K562 (cell line): ENCODE results near the gene HSD11B1. TPM values are rescaled to one million over a fixed set of nuclear protein-coding genes. Genes with fewer than 3 reads are reported as not detected.
A peak's percentile ranks its signal among the peaks of the same experiment; 100 is the strongest.

ENCODE experiments used
- ATF4 ChIP-seq: fragments of 450-650 bp; formaldehyde crosslinking; IDR thresholded peaks from 2 replicates; pipeline ENCODE4 v1.4.0; 2022; ENCODE audit warnings: mild to moderate bottlenecking, moderate library complexity
- CTBP1 ChIP-seq: fragments of 450-650 bp; IDR thresholded peaks from 2 replicates; pipeline ENCODE4 v1.6.1; 2016; ENCODE audit warnings: borderline replicate concordance
- CTCFL ChIP-seq: IDR thresholded peaks from 2 replicates; pipeline ENCODE4 v1.6.1; 2011; ENCODE audit warnings: borderline replicate concordance, low read depth, mild to moderate bottlenecking, moderate library complexity, low read length; ENCODE audit not compliant: insufficient read depth, poor library complexity, severe bottlenecking
- ETS2 ChIP-seq: IDR thresholded peaks from 2 replicates; pipeline ENCODE4 v1.6.1; 2016; ENCODE audit warnings: borderline replicate concordance, missing genetic modification characterization, mild to moderate bottlenecking, moderate library complexity, missing compliant biosample characterization; ENCODE audit not compliant: poor library complexity, severe bottlenecking
- FOXO4 ChIP-seq: fragments of 450-650 bp; formaldehyde crosslinking; IDR thresholded peaks from 2 replicates; pipeline ENCODE4 v1.4.0; 2020; ENCODE audit warnings: mild to moderate bottlenecking, moderate library complexity
- HMBOX1 ChIP-seq: sonication (generic); IDR thresholded peaks from 2 replicates; pipeline ENCODE4 v1.6.1; 2016
- NRF1 ChIP-seq, 2 experiments: fragments of 450-650 bp; IDR thresholded peaks in 1 of 2; conservative IDR thresholded peaks in 1 of 2; 2 replicates each; pipeline ENCODE4 v1.6.1; 2014; ENCODE audit warnings: mild to moderate bottlenecking in 2 of 2
- SMAD3 ChIP-seq: fragments of 450-650 bp; formaldehyde crosslinking; conservative IDR thresholded peaks from 2 replicates; pipeline ENCODE4 v1.4.0; 2020; ENCODE audit warnings: mild to moderate bottlenecking
- STAT5B ChIP-seq: fragments of 250-450 bp; sonication (Bioruptor Pico); IDR thresholded peaks from 2 replicates; pipeline ENCODE4 v1.8.0; 2021; ENCODE audit warnings: mild to moderate bottlenecking, inconsistent platforms
- ZBTB12 ChIP-seq: fragments of 250-450 bp; sonication (Bioruptor Pico); IDR thresholded peaks from 2 replicates; pipeline ENCODE4 v1.4.0; 2020
- ZKSCAN1 ChIP-seq: fragments of 150-350 bp; IDR thresholded peaks from 2 replicates; pipeline ENCODE4 v1.6.1; 2016; ENCODE audit warnings: low read depth, low read length
- ZNF764 ChIP-seq: fragments of 250-450 bp; sonication (Bioruptor Pico); IDR thresholded peaks from 2 replicates; pipeline ENCODE4 v1.4.0; 2020; ENCODE audit warnings: low read depth, mild to moderate bottlenecking, moderate library complexity
- polyA plus RNA-seq, 8 experiments: library from polyadenylated mRNA; depleted of rRNA in 4 of 8; stranded (reverse) in 5 of 8; unstranded in 3 of 8; fragments of >200 nt; fragmentation: Nextera tagmentation in 2 of 8; fragmentation: Illumina TruSeq in 1 of 8; extraction: Ambion mirVana in 2 of 8; extraction: Trizol in 1 of 8; gene quantifications; 2 replicates each; pipeline versions ENCODE4 v1.2.1 to v1.2.3, GENCODE V29; 2011 to 2014; ENCODE audit warnings: inconsistent platforms in 1 of 8, missing spikeins in 1 of 8
- total RNA-seq, 7 experiments: library from RNA; depleted of rRNA in 6 of 7; stranded (reverse); fragments of >200 nt in 6 of 7; fragmentation: Illumina TruSeq in 2 of 7; extraction: Trizol in 2 of 7; gene quantifications; 2 replicates each; pipeline versions ENCODE4 v1.2.1 to v1.2.3, GENCODE V29; 2011 to 2021; ENCODE audit warnings: low replicate concordance in 1 of 7
- TF ChIP-seq, protein P1 (sequence below): fragments of 250-450 bp; sonication (Bioruptor Pico); IDR thresholded peaks from 2 replicates; pipeline ENCODE4 v1.5.0; 2021; ENCODE audit warnings: mild to moderate bottlenecking, moderate library complexity
- TF ChIP-seq, protein P2 (sequence below): fragments of 450-650 bp; IDR thresholded peaks from 2 replicates; pipeline ENCODE4 v1.6.1; 2016; ENCODE audit warnings: missing biosample characterization, missing genetic modification characterization

The HSD11B1 gene
- total and polyA plus RNA-seq, 9 of the 15 experiments (the other 6 are each of a cell fraction or from before 2014, with no cell fraction given) = 0.04 to 0.16 TPM; not detected in 7

GRCh38 chr1:209746451-209747165 lies 42.0 kb downstream of the HSD11B1 start (continued):
- TF ChIP-seq CTCFL (no peak), SMAD3 (CRISPR knock-in tag) (no peak), ATF4 (CRISPR knock-in tag) (peak; percentile 91), FOXO4 (no peak), ZNF764 (CRISPR knock-in tag) (no peak), ZBTB12 (no peak), STAT5B (no peak), NRF1 (conservative IDR thresholded peaks at IDR 0.05 in 1 of 2, IDR thresholded peaks at IDR 0.05 in 1 of 2) (no peak), ETS2 (no peak), CTBP1 (peak; percentile 83; the same call in 1 of the 2 replicates), ZKSCAN1 (no peak), HMBOX1 (0 out of 2 replicates have a peak, but pooled peaks have one; percentile 18)
- TF ChIP-seq, protein P1, sequence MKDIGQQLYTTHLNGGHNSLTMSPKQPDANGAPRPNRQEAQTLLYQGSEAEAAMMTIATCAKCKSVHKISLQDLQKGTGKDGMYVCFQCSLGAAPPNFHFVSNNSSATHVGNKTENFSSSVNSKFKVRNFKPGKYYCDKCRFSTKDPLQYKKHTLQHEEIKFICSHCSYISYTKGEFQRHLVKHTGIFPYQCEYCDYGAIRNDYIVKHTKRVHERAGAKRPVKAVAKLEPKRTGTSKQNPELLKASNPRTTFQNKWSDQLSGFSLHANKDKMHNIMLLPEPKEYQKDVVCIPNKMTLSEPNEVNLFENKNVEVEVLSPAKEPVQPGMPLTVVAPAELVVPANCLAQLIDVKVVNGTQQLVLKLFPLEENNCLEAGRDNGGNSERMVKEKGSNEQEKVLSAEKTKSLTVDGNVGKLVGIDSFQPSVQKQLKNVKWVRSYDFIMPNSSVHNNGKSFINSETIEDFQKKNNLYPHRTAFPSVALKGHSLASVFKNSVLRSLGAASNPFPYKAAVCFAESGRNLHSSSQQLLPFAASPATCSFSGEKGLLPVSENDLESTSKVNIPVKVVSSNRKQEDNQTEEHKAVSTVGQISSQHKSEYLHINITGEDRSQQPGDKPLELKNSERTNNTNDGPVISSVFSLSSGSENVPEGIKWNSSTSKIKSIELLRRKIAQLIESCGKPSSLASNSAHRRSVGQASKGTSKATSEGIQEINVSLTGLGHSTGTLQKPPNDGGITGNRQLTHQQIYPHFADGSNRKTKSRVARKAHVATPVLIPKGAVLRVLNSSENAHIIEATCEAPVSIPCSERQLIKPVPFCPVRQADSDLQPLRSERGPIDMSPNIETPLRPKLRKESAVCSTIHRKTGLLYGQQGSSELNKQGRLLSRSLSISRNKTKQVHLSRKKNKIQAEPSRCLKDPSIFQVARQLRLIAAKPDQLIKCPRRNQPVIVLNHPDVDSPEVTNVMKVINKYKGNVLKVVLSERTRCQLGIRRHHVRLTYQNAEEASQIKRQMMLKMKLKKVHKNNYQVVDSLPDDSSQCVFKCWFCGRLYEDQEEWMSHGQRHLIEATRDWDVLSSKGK = no peak
- TF ChIP-seq, protein P2, sequence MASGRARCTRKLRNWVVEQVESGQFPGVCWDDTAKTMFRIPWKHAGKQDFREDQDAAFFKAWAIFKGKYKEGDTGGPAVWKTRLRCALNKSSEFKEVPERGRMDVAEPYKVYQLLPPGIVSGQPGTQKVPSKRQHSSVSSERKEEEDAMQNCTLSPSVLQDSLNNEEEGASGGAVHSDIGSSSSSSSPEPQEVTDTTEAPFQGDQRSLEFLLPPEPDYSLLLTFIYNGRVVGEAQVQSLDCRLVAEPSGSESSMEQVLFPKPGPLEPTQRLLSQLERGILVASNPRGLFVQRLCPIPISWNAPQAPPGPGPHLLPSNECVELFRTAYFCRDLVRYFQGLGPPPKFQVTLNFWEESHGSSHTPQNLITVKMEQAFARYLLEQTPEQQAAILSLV = peak; percentile 54; the same call in 1 of the 2 replicates
